H1 (cell line): ENCODE measurements around the gene EID1. TPM values are rescaled to one million over a fixed set of nuclear protein-coding genes. Genes with fewer than 3 reads are reported as not detected.

Experiments
- CTCF ChIA-PET: fragments of 300-600 bp; sonication (Branson Sonifier 250); formaldehyde crosslinking; loops from one replicate; lab custom pipeline; 2021; ENCODE audit not compliant: partially characterized antibody; lab: Charles Lee
- POLR2A ChIA-PET: fragments of 300-600 bp; sonication (Branson Sonifier 250); formaldehyde crosslinking; loops from one replicate; lab custom pipeline; 2021; ENCODE audit warnings: inconsistent platforms; ENCODE audit not compliant: partially characterized antibody; lab: Charles Lee
- DNase-seq, 2 experiments: peaks; one replicate each; pipeline versions ENCODE4 v3.0.0 to v3.0.0-alpha.2; 2010 to 2022; ENCODE audit warnings: low spot score in 2 of 2, low read depth in 1 of 2, mixed read lengths in 1 of 2
- FAIRE-seq: peaks from 2 replicates; lab custom pipeline; 2011; peaks lifted over from hg19 to GRCh38; lab: Jason Lieb, UNC
- H2AFZ ChIP-seq: 2 replicates; pipeline ENCODE4 v1.8.1; 2012; ENCODE audit warnings: low read length, inconsistent platforms
- H2AK5ac ChIP-seq: 2 replicates; pipeline ENCODE4 v1.6.1; 2013; ENCODE audit warnings: low read depth, low read length
- H2BK120ac ChIP-seq: replicated peaks from 2 replicates; pipeline ENCODE3; 2013; ENCODE audit warnings: low read depth, low read length, inconsistent platforms
- H2BK12ac ChIP-seq: 2 replicates; pipeline ENCODE4 v1.6.1; 2013; ENCODE audit warnings: low read depth, low read length
- H2BK15ac ChIP-seq: 2 replicates; pipeline ENCODE4 v1.6.1; 2013; ENCODE audit warnings: low read length
- H2BK20ac ChIP-seq: 2 replicates; pipeline ENCODE4 v1.6.1; 2013; ENCODE audit warnings: low read length
- H2BK5ac ChIP-seq: 2 replicates; pipeline ENCODE4 v1.6.1; 2013; ENCODE audit warnings: low read depth, low read length
- H3K14ac ChIP-seq: 2 replicates; pipeline ENCODE4 v1.6.1; 2013; ENCODE audit warnings: inconsistent platforms; ENCODE audit not compliant: insufficient read length
- H3K18ac ChIP-seq: 2 replicates; pipeline ENCODE4 v1.6.1; 2013; ENCODE audit warnings: low read length; ENCODE audit errors: extremely low read depth
- H3K23ac ChIP-seq: 2 replicates; pipeline ENCODE4 v1.6.1; 2013; ENCODE audit warnings: inconsistent platforms; ENCODE audit not compliant: insufficient read length
- H3K23me2 ChIP-seq: 2 replicates; pipeline ENCODE4 v1.6.1; 2013; ENCODE audit warnings: low read depth, low read length
- H3K27ac ChIP-seq: 2 replicates; pipeline ENCODE4 v1.6.1; 2011; ENCODE audit warnings: low read depth, low read length, inconsistent platforms
- H3K27me3 ChIP-seq, 4 experiments: replicated peaks in 1 of 4; 1 replicate in 1 of 4; 2 replicates in 3 of 4; pipeline versions ENCODE4 v1.6.1 to v1.8.1; 2011 to 2013; ENCODE audit warnings: low read length in 3 of 4, mild to moderate bottlenecking in 3 of 4, inconsistent platforms in 2 of 4, mixed read lengths in 2 of 4, moderate library complexity in 1 of 4; ENCODE audit not compliant: control insufficient read depth in 3 of 4, insufficient read depth in 3 of 4; ENCODE audit errors: extremely low read depth in 1 of 4
- H3K36me3 ChIP-seq, 4 experiments: 2 replicates each; pipeline versions ENCODE4 v1.6.1 to v1.8.1; 2011 to 2013; ENCODE audit warnings: mild to moderate bottlenecking in 4 of 4, low read length in 3 of 4, moderate library complexity in 2 of 4, control low read depth in 1 of 4, inconsistent platforms in 1 of 4; ENCODE audit not compliant: insufficient read depth in 4 of 4, control insufficient read depth in 2 of 4
- H3K4ac ChIP-seq: replicated peaks from 2 replicates; pipeline ENCODE3; 2013; ENCODE audit warnings: low read length, low read depth, mixed read lengths, inconsistent platforms; ENCODE audit not compliant: insufficient read length
- H3K4me1 ChIP-seq, 4 experiments: replicated peaks in 1 of 4; 1 replicate in 1 of 4; 2 replicates in 3 of 4; pipeline versions ENCODE4 v1.6.1 to v1.8.1; 2011 to 2013; ENCODE audit warnings: low read length in 3 of 4, inconsistent platforms in 2 of 4, mixed read lengths in 1 of 4; ENCODE audit not compliant: insufficient read depth in 4 of 4, control insufficient read depth in 3 of 4
- H3K4me2 ChIP-seq, 2 experiments: 2 replicates each; pipeline versions ENCODE4 v1.6.1 to v1.8.1; 2011 to 2013; ENCODE audit warnings: low read depth in 2 of 2, low read length in 2 of 2, control low read depth in 1 of 2, inconsistent platforms in 1 of 2, mild to moderate bottlenecking in 1 of 2; ENCODE audit not compliant: insufficient read depth in 1 of 2
- H3K4me3 ChIP-seq, 4 experiments: fragments of 200-600, 300-600 bp in 1 of 4; sonication (generic), shearing (Covaris generic), sonication (Bioruptor Twin) in 1 of 4; 2 replicates each; pipeline versions ENCODE4 v1.5.1 to v1.8.1; 2011 to 2016; ENCODE audit warnings: low read length in 4 of 4, low read depth in 3 of 4, control low read depth in 2 of 4, inconsistent platforms in 2 of 4, mild to moderate bottlenecking in 2 of 4, mixed read lengths in 1 of 4, moderate library complexity in 1 of 4; ENCODE audit not compliant: insufficient read depth in 2 of 4; ENCODE audit errors: extremely low read depth in 1 of 4
- H3K56ac ChIP-seq: replicated peaks from 2 replicates; pipeline ENCODE3; 2013; ENCODE audit warnings: low read depth, mild to moderate bottlenecking, mixed read lengths, low read length, inconsistent platforms; ENCODE audit not compliant: insufficient read length
- H3K79me1 ChIP-seq: 2 replicates; pipeline ENCODE4 v1.6.1; 2013; ENCODE audit warnings: low read depth, low read length, control low read depth
- H3K79me2 ChIP-seq, 2 experiments: 2 replicates each; pipeline versions ENCODE4 v1.6.1 to v1.8.1; 2012 to 2013; ENCODE audit warnings: low read length in 2 of 2, mild to moderate bottlenecking in 2 of 2, inconsistent platforms in 1 of 2; ENCODE audit not compliant: insufficient read depth in 2 of 2, control insufficient read depth in 1 of 2
- H3K9ac ChIP-seq, 4 experiments: replicated peaks in 1 of 4; 1 replicate in 1 of 4; 2 replicates in 3 of 4; pipeline versions ENCODE4 v1.6.1 to v1.8.1; 2011 to 2013; ENCODE audit warnings: low read depth in 3 of 4, low read length in 3 of 4, control low read depth in 2 of 4, mild to moderate bottlenecking in 2 of 4, moderate library complexity in 2 of 4, inconsistent platforms in 1 of 4; ENCODE audit errors: extremely low read depth in 1 of 4
- H3K9me3 ChIP-seq, 2 experiments: 2 replicates each; pipeline versions ENCODE4 v1.6.1 to v1.8.1; 2012 to 2013; ENCODE audit warnings: mild to moderate bottlenecking in 2 of 2, moderate library complexity in 2 of 2, control low read depth in 1 of 2, inconsistent platforms in 1 of 2, low read depth in 1 of 2, low read length in 1 of 2, mixed read lengths in 1 of 2; ENCODE audit not compliant: insufficient read depth in 2 of 2
- H4K20me1 ChIP-seq, 2 experiments: replicated peaks in 1 of 2; 2 replicates each; pipeline versions ENCODE3 to v1.8.1; 2011 to 2013; ENCODE audit warnings: inconsistent platforms in 2 of 2, low read length in 2 of 2, mild to moderate bottlenecking in 1 of 2; ENCODE audit not compliant: insufficient read depth in 2 of 2, control insufficient read depth in 1 of 2
- H4K5ac ChIP-seq: 2 replicates; pipeline ENCODE4 v1.6.1; 2013; ENCODE audit warnings: low read length, low read depth, mixed read lengths, inconsistent platforms; ENCODE audit not compliant: insufficient read length
- H4K8ac ChIP-seq: 2 replicates; pipeline ENCODE4 v1.8.0; 2013; ENCODE audit warnings: mild to moderate bottlenecking, moderate library complexity, low read length, inconsistent platforms; ENCODE audit not compliant: insufficient read depth; ENCODE audit errors: extremely low read depth
- H4K91ac ChIP-seq: replicated peaks from 2 replicates; pipeline ENCODE3; 2013; ENCODE audit warnings: low read length, mixed read lengths, inconsistent platforms; ENCODE audit not compliant: insufficient read length
- BACH1 ChIP-seq: IDR thresholded peaks from 2 replicates; pipeline ENCODE4 v1.6.1; 2012; ENCODE audit warnings: low read length, improper control_type of control experiment
- CBX8 ChIP-seq: fragments of 300-800, 300-1000 bp; sonication (generic); IDR thresholded peaks from 2 replicates; pipeline ENCODE4 v1.7.1; 2016; ENCODE audit warnings: low read depth, low read length, borderline replicate concordance
- EGR1 ChIP-seq: IDR thresholded peaks from 2 replicates; pipeline ENCODE4 v1.6.1; 2011; ENCODE audit warnings: low read depth, low read length, borderline replicate concordance
- EZH2 ChIP-seq: fragments of 200-600 bp; sonication (generic); IDR thresholded peaks from 2 replicates; pipeline ENCODE4 v1.7.1; 2012; ENCODE audit warnings: low read depth, mild to moderate bottlenecking, moderate library complexity, low read length, inconsistent platforms; ENCODE audit not compliant: severe bottlenecking
- HDAC6 ChIP-seq: IDR thresholded peaks from one replicate; pipeline ENCODE4 v1.7.1; 2012; ENCODE audit warnings: low read depth, mild to moderate bottlenecking, inconsistent platforms, low read length, moderate library complexity
- KDM4A ChIP-seq: IDR thresholded peaks from one replicate; pipeline ENCODE4 v1.7.1; 2012; ENCODE audit warnings: low read depth, mild to moderate bottlenecking, moderate library complexity, low read length, inconsistent platforms; ENCODE audit not compliant: severe bottlenecking
- KDM5A ChIP-seq: fragments of 200-600 bp; IDR thresholded peaks from 2 replicates; pipeline ENCODE4 v1.7.1; 2012; ENCODE audit warnings: mild to moderate bottlenecking, low read length, inconsistent platforms, mixed read lengths
- NANOG ChIP-seq: IDR thresholded peaks from 2 replicates; pipeline ENCODE4 v1.6.1; 2011; ENCODE audit warnings: low read length, low read depth, mild to moderate bottlenecking, inconsistent platforms; ENCODE audit not compliant: insufficient read depth, poor library complexity, severe bottlenecking
- RBBP5 ChIP-seq: IDR thresholded peaks from 2 replicates; pipeline ENCODE4 v1.7.1; 2012; ENCODE audit warnings: low read depth, mild to moderate bottlenecking, inconsistent platforms, low read length, moderate library complexity, borderline replicate concordance
- RXRA ChIP-seq: IDR thresholded peaks from 2 replicates; pipeline ENCODE4 v1.6.1; 2011; ENCODE audit warnings: low read depth, mild to moderate bottlenecking, low read length, moderate library complexity; ENCODE audit not compliant: insufficient read depth
- SIN3A ChIP-seq, 2 experiments: IDR thresholded peaks in 1 of 2; conservative IDR thresholded peaks in 1 of 2; 2 replicates each; pipeline ENCODE4 v1.6.1; 2011 to 2012; ENCODE audit warnings: low read length in 2 of 2, improper control_type of control experiment in 1 of 2, low read depth in 1 of 2, mild to moderate bottlenecking in 1 of 2
- WGBS, 2 experiments: shearing (Covaris generic) in 1 of 2; methylation state at CpG; one replicate each; pipeline versions ENCODE4 v1.1.6 to v1.1.7; 2013 to 2015; ENCODE audit warnings: low lambda C conversion rate in 2 of 2, mixed read lengths in 2 of 2, inconsistent platforms in 1 of 2, low coverage in 1 of 2, missing lambda C conversion rate in 1 of 2; ENCODE audit not compliant: insufficient replicate concordance in 2 of 2, insufficient coverage in 1 of 2, insufficient read length in 1 of 2; ENCODE audit errors: extremely low coverage in 1 of 2, missing lambda C conversion rate in 1 of 2; 5-methylcytosine and 5-hydroxymethylcytosine counted together
- polyA plus RNA-seq, 7 experiments: library from polyadenylated mRNA; depleted of rRNA in 3 of 7; stranded (reverse) in 5 of 7; unstranded in 2 of 7; fragments of >200 nt in 5 of 7; fragments of 200-250 nt in 2 of 7; gene quantifications; 1 replicate in 5 of 7; 2 replicates in 1 of 7; 4 replicates in 1 of 7; pipeline versions ENCODE4 v1.2.1 to v1.2.3, GENCODE V29; 2011 to 2013; ENCODE audit warnings: missing spikeins in 2 of 7, mixed read lengths in 2 of 7
- total RNA-seq: library from RNA; stranded (reverse); fragmentation: NEBNext Ultra II Directional; extraction: Animal tissue kit (Norgen Biotek cat#: 25700); gene quantifications from 2 replicates; pipeline ENCODE4 v1.2.1, GENCODE V29; 2021
- TF ChIP-seq, protein P1 (sequence below): IDR thresholded peaks from 2 replicates; pipeline ENCODE4 v1.6.1; 2012; ENCODE audit warnings: inconsistent platforms

Gene EID1
- total and polyA plus RNA-seq, 2 of the 8 experiments (the other 6 are each of a cell fraction or from before 2014, with no cell fraction given), result 101 to 110 TPM

- Histone ChIP-seq H2BK20ac (no peak overlapping the region), H2BK120ac (no peak overlapping the region), H3K23me2 (no peaks in the 10 kb centered on the region), H4K20me1 (no peaks in the 10 kb centered on the region), H3K4me3 (no peak overlapping the region), H3K4me1 (no peaks in the 10 kb centered on the region), H4K91ac (no peak overlapping the region), H2AFZ (no peak overlapping the region), H3K9me3 (no peaks in the 10 kb centered on the region), H2BK15ac (no peak overlapping the region), H3K27ac (no peak overlapping the region), H2AK5ac (no peak overlapping the region), H3K27me3 (no peaks in the 10 kb centered on the region), H3K79me1 (no peaks in the 10 kb centered on the region), H3K36me3 (no peaks in the 10 kb centered on the region), H2BK12ac (no peak overlapping the region), H3K79me2 (no peaks in the 10 kb centered on the region), H3K18ac (no peak overlapping the region), H3K23ac (no peak overlapping the region), H3K4me2 (no peak overlapping the region), H3K9ac (no peak overlapping the region), H2BK5ac (no peak overlapping the region), H4K5ac (no peak overlapping the region), H3K14ac (no peak overlapping the region), H4K8ac (no peak overlapping the region), H3K56ac (no peak overlapping the region), H3K4ac (no peak overlapping the region)
- DNase-seq (no peak), FAIRE-seq (no peak)
- ChIA-PET POLR2A (no interaction called here), CTCF (interaction anchor here (1.3 to 1.8 kb wide), 2 partner anchors 13 to 54 kb away, joined by 3 to 9 read pairs; no protein-coding TSS in a partner anchor)
- 87% methylated on average over 3 of the region's 3 CpGs; no CpG with 5 or more reads in 1 of the 2 experiments for WGBS, 2 experiments
- TF ChIP-seq CBX8, result no peak
- TF ChIP-seq BACH1, result no peak
- no peak for TF ChIP-seq KDM4A
- no peak for TF ChIP-seq SIN3A (conservative IDR thresholded peaks at IDR 0.05 in 1 of 2, IDR thresholded peaks at IDR 0.05 in 1 of 2; ENCODE audit: low read depth in 1 of 2, low read length in 2 of 2)
- no peak for TF ChIP-seq RBBP5
- TF ChIP-seq HDAC6, result no peak
- no peak for TF ChIP-seq RXRA
- no peak for TF ChIP-seq EGR1
- TF ChIP-seq EZH2, result no peak
- TF ChIP-seq, protein P1, sequence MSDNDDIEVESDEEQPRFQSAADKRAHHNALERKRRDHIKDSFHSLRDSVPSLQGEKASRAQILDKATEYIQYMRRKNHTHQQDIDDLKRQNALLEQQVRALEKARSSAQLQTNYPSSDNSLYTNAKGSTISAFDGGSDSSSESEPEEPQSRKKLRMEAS, result no peak
- no peak for TF ChIP-seq NANOG
- no peak for TF ChIP-seq KDM5A
Observed at GRCh38 chr15:48915861-48916260, 37.9 kb downstream of the EID1 start.
